Glomerular visceral epithelial cell (primary cell): ENCODE data around the gene SGTA.
A peak's percentile ranks its signal among the peaks of the same experiment; 100 is the strongest.
"Not testable (repeated sequence)": the region's sequence is repeated elsewhere in the genome, so short reads cannot be mapped to it uniquely, and the experiment has no call there.

Source experiments
- DNase-seq: peaks from one replicate; pipeline ENCODE4 v3.0.0-alpha.2; 2016; ENCODE audit errors: extremely low spot score

SGTA gene

DNA sequence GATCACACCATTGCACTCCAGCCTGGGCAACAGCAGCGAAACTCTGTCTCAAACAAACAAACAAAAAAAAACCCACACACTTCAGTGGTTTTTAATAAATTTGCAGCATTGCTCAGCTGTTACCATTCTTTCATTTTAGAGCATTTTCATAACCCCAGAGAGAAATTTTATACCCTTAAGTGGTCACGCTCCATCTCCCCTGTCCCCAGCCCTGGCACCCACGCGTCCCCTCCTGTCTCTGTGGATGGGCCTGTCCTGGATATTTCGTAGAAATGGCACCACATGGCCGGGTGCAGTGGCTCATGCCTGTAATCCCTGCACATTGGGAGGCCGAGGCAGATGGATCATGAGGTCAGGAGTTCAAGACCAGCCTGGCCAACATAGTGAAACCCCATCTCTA is 10.1 kb upstream of the SGTA start:
- no peak for DNase-seq

DNA sequence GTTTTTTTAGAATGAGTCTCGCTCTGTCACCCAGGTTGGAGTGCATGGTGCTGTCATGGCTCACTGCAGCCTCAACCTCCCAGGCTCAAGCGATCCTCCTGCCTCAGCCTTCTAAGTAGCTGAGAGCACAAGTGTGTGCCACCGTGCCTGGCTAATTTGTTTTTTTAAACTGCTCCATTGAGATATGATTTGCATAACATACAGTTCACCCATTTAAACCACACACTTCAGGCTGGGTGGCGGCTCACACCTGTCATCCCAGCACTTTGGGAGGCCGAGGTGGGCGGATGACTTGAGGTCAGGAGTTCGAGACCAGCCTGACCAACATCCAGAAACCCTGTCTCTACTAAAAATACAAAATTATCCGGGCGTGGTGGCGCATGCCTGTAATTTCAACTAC is 9.6 kb upstream of the SGTA start:
- not testable (repeated sequence) for DNase-seq

DNA sequence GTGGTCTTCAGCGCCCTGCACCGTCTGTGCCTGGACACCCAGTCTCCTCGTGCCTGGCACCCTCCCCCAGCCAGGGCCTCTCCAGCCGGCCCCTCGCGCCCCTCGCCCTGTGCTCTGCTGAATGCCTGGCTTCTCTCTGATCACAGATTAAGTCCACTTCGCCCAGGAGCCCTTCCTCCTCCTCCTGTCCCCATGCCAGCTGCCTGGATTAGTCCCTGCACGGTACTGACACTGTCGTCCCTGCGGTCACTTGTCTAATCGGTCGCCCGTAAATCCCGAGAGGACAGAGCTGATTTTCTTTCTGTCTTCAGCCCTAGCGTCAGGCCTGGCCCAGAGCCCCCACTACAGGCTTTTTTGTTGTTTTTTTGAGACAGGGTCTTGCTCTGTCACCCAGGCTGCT is 8.8 kb upstream of the SGTA start:
- no peak for DNase-seq

DNA sequence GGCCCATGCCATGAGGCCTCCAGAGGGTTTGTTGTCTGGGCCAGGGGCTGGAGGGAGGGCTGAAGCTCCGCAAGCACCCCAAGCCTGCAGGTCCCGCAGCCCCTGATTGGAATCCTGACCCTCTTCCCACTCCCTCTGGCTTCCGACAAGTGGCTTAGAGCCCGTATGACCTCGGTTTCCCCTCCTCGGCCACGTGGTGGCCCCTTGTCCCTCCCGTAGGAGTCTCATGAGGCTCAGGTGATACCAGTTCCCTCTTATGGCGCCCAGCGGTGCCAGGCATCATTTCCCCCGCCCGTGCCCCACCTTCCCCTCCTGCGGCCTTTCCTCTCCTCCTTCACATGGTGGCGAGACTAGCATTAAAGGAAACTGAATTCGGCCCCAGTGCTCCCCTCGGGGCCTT is 8.4 kb upstream of the SGTA start:
- no peak for DNase-seq

DNA sequence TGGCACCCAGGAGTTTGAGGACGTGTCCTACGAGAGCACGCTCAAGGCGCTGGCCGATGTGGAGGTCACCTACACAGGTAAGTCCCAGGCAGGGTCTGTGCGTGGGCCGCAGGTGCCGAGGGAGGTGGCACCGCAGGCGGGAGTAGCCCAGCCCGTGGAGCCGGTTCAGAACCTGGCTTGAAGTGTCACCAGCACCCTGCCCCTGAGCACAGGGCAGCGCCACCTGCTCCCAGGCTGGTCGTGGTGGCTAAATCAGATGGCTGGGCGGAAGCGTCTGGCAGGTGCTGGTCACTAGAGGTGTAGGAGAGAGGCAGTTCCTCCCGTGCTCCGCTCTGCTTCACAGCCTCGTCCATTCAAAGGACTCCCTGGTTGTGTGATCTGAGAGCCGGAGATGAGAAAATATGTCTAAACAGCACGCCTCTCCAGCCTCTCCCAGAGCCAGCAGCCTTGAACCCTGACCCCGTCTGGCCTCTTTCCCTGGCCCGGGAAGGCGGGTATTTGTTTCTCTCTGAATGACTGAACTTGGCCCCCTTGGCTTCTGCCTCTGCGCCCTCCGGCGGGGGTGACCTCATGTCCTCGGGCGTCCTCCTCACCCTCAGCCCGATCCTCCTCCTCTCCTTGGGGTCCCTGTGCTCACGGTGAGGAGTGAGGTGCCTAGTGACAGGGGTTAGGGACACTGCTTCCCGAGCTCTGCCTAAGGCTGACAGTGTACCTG is 7.6 kb upstream of the SGTA start:
- no peak for DNase-seq

DNA sequence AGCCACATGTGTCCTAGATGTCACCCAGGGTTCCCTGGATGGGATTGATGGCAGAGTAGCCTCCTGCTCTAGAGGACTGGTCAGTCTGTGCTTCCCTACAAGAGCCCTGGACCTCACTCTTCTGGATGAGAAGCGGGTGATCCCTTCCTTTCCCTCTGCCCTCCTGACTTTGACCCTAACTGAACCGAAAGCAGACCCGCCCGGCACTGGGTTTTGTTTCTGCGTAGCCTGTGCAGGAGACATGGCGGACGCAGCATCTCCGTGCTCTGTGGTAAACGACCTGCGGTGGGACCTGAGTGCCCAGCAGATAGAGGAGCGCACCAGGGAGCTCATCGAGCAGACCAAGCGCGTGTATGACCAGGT is 7.1 kb upstream of the SGTA start:
- no peak for DNase-seq

DNA sequence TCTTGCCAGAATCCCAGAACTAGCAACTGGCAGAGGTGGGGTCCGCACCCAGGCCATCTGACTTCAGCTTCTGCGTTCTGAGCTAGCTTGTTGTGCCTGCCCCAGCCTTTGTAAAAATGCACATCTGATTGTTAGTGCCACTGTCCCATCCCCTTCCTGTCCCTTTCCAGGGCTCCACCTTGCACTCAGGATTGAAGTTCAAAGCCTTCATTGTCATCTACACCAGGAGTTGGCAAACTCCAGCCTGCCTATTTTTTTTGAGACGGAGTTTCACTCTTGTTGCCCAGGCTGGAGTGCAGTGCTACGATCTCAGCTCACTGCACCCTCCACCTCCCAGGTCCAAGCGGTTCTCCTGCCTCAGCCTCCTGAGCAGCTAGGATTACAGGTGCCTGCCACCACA is 5.2 kb upstream of the SGTA start:
- DNase-seq, result no peak

DNA sequence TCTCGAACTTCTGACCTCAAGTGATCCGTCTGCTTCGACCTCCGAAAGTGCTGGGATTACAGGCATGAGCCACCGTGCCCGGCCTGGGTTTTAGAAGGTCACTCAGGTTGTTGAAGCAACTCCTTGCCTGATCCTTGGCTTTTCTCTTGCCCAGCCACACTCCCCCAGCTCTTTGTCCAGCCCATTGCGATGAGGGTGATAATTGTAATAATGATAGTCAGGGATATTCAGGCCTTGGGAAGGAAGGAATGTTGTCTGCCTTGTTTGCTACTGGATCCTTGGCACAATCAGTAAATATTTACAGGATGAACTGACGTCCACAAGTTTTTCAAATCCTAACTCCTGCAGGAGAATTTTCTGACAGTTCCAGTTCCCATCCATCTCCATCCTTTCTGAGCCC is 4.0 kb upstream of the SGTA start:
- DNase-seq, result no peak

DNA sequence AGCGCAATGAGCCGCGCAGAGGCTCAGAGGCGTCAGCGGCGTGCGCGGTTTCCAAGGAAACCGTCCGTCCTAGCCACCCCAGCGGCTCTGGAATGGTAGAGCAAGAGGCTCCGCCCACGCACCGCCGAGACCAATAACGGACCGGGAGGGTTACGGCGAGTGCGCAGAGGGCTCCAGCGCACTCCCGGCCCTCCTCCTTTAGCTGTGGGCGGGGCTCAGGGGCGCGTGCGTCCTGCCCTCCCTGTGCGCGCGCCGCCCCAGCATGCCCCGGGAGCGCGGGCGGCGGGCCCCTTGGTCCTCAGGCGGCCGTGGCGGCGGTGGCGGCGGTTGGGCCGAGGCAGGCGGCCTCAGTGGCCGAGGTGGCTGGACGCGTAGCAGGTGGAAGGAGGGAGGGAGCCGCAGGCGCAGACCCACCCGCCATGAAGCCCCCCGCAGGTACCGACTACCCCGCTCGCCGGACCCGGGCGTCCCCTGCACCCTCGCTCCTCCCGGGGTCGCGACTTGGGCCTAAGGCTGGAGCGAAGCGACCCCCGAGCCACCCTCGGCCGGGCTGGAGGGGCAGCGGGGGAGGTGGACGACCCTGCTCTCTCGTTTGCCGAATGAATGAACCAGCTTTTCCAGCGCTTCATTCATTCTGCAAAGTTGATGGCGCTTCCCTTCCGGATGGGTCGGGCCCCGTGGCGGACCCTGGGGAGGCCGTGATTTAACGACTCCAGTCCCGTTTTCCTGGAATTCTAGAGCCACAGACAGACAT is 2.3 kb upstream of the SGTA start, which contains the start of gene THOP1:
THOP1 (plus strand) TSS at position 260 of the 754 bp plus-strand sequence; CDS start at position 420, 160 bp downstream.
- DNase-seq, result peak; percentile 99

DNA sequence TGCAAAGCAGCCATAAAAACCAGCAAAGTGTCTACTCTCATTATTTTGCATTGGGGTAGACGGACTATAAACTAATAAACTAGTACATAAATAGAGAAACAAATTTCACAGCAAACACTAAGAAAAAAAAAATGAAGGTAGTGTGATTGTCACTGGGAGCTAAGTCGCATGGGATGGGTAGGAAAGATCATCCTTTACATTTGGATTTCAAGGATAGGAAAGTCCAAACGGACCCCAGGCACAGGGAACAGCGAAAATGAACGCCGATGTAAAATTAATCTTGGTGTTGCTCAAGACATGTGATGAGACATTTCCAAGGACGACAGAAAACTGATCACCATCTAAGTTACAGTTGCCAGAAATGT is 690 bp upstream of the SGTA start:
- DNase-seq, result no peak

DNA sequence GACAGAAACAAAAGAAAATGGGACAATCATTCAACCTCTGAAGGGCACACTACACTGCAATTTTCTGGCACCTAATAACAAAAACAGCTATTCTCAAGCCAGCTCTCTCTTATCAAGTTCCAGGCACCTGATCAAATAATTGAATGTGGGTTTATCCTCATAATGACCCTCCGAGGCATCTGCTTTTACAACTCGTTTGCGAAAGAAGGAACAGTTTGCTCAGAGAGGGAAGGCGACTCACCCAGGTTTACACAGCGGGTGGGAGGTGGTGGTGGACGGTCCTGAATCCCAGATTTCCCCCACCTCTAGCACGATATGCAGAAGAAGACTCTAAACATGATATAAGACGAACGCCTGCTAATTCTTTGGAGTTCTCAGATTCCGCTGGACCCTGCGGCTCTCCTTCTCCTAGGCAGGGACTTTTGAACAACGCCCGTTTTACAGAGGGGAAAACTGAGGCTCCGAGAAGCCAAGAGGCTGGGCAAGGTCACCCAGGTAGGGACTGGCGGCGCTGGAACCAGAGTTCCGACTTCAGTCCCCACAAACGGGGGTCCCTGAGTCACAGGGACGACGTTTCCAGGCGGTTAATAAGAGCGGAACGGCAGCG is 641 bp downstream of the SGTA start:
- DNase-seq, result no peak

DNA sequence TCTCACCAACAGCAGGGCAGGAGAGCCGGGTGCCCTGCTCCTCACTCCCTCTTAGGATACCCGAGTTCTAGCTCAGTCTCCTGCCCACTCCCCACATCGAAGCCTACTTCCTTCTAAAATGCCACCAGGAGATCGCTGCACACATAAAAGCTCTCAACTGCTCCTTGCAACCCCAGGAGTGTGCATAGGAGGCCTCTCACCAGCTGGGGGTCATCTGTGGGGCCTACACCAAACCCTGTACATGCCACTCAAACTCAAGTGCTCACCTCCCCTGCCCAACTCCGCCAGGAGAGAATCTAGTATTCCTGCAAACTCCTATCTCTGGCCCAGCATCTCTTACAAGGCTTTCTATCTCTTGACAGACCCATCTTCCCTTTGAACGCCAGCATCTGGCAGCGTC is 2.8 kb downstream of the SGTA start:
- no peak for DNase-seq

DNA sequence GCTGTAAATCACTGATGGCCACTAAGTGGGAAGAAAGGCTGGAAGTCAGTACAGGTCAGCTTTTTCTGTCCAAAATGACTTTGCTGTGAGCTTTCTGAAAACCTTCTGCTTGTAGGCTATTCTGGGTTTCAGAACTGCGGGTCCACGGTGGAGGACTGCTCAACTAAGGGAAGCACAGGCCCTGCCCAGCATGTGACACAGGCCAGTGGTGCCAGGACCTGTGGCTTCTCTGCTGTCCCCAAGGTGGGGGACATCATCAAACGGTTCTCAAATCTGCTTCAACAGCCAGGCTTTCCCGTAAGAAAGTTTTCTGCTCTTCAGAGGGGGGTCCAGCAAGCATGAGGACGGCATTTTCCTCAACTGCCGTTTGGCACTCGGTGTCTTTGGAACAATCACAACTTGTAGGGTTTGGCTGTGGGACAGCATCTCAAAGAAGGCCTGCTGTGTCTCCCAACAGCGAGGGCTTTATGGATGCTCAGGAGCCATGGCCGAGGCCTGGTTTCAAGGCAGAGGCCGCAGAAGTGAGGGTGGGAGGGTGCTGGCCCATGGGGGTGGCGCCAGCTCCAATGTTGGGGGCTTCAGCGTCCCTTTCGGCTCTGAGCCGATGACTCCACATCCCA is 3.8 kb downstream of the SGTA start:
- no peak for DNase-seq

DNA sequence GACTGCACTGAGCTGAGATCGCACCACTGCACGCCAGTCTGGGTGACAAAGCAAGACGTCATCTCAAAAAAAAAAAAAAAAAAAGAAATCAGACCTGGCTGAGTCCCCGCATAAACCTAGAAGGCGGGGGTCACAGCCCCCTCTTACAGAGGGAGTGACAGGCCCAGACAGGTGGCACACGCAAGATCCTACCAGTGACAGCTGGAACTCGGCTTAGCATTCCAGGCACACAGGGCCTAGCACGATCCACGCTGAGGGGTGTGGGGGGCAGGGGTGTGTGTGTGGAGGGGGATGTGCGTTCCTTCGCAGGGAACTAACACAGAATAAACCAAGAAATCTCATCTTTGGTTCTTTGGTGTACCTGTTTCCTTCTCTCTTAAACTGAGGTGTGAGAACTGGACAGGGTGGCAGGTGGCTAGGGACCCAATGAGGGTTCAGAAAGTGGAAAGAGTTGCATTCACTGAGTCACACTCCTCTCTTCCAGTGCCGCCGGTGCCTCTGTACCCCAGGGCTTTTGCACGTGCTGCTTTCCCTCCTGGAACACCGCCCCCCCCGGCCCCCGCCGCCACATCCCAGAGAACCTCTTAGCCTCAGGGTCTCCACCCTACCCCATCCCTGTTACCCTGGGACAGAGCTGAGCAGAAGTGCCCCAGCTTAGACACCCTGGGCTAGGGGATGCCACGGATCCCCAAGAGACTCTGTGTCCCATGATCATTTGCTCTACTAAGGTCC is 5.0 kb downstream of the SGTA start:
- DNase-seq, result no peak

DNA sequence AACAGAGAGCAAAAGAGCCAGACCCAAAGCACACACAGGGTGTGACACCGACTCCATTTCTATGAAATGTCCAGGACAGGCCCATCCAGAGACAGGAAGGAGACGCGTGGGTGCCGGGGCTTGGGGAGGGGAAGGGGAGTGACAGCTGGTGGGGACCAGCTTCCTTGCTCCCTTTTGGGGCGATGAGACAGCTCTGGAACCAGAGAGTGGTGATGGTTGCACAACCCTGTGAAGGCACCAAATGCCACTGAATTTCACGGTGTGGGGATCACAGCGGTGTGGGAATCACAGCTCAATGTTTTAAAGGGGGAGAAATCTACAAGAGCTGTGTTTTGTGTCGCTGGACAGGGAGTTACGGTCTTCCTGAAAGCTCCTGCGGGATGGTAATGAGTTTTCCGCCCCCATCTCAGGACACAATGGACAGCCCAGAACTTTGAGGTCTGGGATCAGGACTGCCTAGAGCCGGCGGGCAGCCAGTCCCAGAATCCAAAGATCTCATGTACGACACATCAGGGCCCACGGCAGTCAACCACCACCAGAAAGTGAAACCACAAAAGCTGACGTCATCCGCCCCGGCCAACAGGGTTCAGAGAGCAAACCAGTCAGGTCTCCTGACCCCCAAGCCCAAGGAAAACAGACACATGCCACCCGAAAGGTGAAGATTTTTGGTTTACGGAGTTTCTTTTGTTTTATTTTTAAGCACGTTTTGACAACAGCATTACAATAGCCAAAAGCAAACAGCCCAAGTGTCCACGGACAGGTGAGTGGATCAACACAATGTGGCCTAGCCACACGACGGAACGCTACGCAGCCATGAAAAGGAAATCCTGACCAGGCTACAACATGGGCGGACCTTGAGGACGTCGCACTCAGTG is 7.3 kb downstream of the SGTA start:
- peak; percentile 76 for DNase-seq

DNA sequence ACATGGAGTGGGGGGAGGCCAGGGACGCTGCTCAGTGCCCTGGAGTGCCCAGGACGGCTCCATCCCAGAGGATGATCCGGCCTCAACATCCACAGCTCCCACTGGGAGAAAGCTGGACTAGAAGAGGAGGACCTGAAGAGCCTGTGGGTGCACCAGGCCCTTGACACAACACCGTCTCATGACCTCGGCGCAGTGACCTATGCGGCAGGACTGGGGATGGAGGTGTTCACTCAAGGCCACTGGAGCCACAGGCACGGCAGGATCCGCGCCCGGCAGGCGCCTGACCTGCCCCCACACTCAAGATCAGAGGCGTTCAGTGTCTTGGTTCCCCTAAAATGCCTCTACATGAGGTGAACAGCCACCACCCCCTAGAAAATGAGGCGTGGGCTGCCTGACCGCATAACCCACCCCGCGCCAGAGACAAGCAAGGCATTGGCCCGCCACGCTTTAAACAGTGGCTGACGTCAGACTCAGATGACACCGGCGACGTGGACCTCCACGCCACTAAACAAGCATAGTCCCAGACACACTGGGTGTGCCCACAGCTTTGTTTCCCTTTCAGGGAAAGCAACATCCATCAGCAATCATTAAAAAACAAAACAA is 8.0 kb downstream of the SGTA start:
- no peak for DNase-seq

DNA sequence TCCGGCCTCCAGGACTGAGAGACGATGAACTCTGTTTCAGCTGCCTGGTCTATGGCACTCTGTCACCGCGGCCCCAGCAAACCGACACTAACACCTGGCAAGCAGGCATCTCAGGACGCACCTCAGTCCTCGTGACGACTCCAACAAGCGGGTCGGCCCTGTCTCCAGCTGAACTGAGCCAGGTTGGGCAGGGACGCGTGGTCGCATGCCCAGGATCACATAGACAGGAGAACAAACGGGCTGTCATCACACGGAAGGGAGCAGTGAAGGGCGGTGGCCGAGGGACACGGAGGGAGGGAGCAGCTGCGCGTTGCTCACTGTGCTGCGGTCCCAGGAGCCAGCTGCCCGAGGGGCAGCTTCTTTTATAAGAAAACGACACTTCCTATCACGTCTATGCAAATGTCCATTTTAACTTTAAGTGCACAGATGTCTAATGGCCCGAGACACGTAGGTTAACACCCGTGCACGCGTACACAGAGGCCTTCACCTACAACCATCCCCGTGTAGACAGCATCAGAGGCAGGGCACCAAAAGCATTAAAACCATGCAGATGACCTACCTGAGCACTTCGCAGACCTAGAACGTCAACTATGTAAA is 8.9 kb downstream of the SGTA start:
- DNase-seq, result no peak

DNA sequence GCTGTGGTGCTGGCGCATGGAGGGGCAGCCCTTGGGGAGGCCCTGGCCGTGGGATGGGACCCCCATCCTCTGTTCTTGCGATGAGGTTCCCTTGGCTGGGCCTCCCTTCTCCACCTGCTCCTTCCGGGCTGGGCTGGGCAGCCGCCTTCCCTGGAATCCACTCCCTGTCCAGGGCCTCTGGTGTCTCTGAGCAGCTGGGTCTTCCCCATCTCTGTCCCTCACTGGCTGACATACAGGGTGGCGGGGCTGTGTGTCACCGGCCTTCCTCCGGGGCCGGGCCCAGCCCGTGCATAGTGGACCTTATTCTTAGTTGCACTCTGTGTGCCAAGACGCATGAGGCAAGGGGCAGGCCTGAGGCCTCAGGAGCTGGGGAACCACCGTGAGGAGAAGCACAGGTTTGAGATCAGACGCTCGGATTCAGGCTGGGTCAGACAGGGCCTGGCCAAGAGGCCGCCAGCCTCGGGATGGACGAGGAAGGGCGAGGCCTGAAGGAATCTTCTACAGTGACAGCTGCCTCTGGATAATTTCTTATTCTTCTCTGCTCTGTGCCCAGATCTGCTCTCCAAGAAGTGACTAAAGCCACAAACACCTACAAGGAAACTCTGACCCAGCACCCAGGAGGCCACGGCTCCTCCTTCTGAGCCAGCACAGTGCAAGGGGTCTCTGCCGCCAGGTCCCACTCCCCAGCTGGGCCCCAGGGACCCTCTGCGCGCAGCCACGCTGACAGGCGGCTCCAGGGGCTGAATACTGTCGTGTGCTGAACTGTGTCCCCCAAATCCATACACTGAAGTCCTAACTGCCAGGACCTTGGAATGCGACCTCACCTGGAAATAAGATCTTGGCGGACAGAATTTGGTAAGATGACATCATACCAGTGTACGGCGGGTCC is 11.0 kb downstream of the SGTA start:
- no peak for DNase-seq
